UCSD-AML1 (cell line): Measurements from ENCODE around the gene ZDHHC18.
"Not testable (repeated sequence)": the region's sequence is repeated elsewhere in the genome, so short reads cannot be mapped to it uniquely, and the experiment has no call there.

Experiments
- DNase-seq: peaks from one replicate; lab custom pipeline; 2025; ENCODE audit not compliant: unreplicated experiment; lab: John Stamatoyannopoulos, UW

ZDHHC18 gene

DNA sequence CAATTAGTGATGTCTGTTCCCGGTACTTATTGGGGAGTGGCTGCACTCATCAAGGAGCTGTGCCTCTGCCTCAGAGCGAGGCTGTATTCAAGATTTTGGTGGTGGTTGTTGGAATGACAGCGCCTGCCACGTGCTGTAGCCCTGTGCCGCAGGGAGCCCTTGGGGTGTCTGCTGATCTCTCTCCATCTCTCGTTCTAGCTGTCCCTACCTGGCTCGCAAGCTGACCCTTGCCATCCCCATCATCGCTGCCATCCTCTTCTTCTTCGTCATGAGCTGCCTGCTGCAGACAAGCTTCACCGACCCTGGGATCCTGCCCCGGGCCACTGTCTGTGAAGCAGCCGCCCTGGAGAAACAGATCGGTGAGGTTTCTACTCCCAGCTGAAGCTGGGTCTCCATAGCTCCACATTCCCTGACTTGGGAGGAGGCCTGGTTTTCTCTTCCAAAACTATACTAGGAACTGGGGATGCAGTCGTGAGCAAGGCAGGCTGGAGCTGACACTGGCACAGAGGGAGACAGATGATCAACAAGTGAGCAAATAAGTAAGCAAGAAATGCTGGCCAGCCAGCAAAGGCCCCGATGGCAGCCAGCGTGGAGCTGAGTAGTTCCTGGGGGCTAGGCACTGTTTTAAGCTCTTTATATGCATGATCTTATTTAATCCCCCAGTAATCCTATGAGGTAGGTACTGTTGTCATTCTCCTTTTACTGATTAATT, 5.9 kb downstream of the ZDHHC18 start:
- no peak for DNase-seq

DNA sequence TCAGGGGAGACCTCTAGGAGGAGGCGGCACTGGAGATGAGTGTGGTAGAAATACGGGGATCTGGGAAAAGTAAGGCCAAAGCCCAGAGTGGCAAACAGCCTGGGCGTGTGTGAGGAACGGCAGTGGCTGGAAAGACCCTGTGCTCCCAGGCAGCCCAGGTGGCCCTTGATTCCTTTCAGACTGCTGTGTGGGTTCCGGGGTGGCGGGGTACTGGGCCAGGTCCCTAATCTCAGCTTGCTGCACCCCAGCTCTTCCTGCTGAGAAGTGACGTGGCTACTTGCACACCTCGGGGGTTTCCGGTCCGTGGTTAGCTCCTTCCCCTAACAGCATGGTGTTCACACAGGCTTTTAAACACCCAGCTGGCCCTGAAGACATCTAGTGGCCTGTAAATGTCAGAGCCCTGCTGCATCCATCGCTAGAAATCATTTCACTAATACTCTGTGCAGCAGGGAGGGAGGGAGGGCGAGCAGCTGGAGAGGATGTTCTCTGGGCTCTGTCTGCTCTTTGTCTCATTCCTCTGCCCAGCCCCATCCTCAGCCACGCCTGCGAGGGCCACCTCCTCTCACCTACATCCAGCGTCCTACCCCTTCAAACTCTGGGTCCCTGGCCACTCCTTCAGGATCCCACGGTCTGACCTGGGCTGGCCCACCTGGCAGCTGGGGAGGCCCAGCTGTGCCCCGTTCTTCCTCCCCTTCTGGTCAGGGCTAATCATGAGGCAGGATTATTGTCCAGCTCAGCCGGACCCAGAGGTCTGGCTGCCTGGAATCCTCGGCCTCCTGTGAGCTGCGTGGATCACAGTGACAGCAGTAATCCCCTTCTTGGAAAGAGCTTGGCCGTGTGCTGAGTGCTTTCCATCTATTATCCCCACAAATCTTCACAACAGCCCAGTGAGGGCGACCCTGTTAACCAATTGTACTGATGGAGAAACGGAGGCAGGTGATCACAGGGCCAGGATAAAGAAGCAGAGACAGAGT, 7.2 kb downstream of the ZDHHC18 start:
- DNase-seq = peak; percentile 75

DNA sequence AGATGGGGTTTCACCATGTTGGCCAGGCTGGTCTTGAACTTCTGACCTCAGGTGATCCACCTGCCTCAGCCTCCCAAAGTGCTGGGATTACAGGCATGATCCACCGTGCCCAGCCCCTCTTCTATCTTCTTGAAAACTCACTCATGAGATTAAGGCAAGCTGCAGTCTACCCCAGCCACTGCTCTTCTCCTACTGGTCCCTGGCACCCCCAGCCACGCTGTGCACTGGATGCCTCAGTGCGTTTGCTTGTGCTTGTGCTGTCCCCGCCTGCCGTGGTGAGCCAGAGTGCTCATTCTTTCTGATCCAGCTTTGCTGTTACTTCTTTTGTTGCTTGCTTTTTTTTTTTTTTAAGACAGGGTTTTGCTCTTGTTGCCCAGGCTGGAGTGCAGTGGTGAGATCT, 11.2 kb downstream of the ZDHHC18 start:
- not testable (repeated sequence) for DNase-seq

DNA sequence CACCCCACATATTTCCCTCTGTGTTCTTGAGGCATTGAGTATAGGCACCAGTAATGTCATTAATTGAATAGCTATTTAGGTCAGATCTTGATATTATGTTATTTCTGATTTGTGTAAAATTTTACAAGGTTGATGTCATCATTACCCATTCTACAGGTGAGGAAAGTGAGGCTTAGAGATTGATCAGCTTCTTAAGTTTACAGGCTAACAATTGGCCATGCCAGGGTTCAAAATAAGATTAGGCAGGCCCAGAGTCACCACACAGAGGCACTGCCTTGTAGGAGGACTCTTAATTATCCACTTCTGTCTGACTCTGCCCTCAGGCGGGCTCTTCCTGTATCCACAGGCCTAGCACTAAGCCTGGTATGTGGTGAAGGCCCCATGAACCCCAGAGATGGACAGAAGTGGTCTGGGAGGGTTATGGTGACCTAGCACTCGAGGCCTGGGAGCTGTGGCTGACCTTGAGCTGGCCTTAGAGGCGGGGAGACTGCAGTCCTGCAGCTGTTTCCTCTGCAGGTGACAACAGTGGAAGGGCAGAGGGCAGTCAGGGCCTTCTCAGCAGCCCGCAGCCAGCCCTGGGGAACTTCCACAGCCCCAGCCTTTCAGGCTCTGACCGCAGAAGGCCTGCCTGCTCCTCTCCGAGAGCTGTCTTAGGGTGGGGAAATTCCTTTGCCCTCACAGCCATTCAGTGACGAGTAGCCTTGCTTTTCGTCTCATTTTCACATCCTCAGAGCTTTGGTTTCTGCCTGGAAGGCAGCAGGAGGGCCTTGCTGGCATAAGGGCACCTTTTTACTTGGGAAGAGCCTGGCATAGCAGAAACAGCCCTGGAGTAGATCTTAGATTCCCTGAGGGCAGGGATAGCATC, 12.2 kb downstream of the ZDHHC18 start:
- no peak for DNase-seq

DNA sequence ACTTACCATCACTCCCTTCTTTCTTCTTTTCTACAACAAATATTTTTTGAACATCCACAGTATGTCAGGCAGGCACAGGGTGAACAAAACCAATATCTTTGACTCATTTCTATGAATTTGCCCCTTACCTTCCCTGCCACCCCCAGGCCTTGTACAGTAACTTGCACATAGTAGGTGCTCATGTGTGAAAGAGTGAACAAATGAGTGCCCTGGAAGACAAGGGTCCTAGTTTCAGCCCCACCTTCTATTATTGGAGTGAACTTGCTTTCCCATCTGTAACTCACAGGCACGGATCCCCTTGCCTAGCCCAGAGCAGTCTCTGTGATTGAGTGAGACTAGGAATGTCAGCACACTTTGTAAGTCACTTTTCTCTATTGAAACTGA, 12.8 kb downstream of the ZDHHC18 start:
- no peak for DNase-seq

DNA sequence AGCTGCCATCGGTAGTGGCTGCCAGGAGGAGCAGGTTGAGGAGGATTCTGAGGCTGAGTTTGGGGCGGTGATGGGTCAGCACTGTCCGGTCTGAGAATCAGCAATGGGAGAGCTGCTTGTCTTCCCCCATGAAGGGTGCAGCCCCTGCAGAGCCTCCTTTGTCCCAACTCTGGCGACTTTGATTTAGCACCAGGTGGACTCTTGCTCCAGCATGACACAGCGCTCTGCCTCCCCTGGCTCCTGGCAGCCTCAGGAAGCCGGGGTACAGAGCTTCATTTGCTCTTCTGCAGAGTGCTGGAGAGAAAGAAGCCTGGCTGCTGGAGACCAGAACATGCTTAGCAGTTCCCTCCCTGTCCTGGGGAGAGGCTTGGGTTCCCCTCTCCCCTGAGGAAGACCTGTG, 13.3 kb downstream of the ZDHHC18 start:
- DNase-seq = no peak

DNA sequence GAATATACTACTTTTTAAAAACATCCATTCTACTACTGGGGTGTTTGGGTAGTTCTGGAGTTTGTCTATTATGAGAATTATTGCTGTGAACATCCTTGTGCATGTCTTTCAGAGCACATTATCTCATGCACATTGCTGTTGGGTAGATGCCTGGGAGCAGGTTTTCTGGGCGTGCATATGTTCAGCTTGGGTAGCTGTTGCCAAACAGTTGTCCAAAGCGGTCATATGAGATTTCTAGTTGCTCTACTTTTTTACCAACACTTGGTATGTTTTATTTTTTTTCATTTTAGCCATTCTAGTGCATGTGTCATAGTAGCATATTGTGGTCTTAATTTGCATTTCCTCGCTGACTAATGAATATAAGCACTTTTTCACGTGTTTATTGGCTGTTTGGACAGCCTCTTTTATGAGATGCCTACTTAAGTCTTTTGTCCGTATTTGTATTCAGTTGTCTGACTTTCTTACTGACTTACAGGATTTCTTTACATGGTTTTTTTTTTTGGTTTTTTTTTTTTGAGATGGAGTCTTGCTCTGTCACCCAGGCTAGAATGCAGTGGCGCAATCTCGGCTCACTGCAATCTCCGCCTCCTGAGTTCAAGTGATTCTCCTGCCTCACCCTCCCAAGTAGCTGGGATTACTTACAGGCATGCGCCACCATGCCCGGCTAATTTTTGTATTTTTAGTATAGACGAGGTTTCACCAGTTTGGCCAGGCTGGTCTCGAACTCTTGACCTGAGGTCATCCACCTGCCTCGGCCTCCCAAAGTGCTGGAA, 18.1 kb downstream of the ZDHHC18 start:
- DNase-seq = no peak

DNA sequence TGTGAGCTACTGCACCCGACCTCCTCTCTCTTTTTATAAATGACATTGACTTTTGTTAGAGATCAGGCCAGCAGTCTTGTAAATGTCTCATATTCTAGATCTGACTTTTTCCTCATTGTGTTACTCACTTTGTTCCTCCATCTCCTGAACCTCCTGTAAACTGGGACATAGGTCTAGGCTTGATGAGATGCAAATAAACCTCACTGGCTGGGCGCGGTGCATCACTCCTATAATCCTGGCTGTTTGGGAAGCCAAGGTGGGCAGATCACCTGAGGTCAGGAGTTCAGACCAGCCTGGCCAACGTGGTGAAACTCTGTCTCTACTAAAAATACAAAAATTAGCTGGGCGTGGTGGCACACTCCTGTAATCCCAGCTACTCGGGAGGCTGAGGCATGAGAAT, 21.3 kb downstream of the ZDHHC18 start:
- DNase-seq = not testable (repeated sequence)

DNA sequence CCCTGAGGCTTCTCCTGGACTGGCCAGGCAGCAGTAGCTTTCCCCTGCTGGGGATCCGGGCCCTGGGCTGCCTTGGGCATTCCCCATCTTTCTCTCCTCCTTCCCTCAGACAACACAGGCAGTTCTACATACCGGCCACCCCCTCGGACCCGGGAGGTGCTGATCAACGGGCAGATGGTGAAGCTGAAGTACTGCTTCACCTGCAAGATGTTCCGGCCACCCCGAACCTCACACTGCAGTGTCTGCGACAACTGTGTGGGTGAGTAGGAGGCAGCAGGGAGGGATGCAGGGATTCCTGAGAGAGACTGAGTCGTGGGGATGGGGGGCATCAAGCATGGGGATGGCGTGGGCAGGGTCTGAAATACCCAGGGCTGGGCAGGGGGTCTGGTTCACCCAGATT, 22.0 kb downstream of the ZDHHC18 start:
- no peak for DNase-seq

DNA sequence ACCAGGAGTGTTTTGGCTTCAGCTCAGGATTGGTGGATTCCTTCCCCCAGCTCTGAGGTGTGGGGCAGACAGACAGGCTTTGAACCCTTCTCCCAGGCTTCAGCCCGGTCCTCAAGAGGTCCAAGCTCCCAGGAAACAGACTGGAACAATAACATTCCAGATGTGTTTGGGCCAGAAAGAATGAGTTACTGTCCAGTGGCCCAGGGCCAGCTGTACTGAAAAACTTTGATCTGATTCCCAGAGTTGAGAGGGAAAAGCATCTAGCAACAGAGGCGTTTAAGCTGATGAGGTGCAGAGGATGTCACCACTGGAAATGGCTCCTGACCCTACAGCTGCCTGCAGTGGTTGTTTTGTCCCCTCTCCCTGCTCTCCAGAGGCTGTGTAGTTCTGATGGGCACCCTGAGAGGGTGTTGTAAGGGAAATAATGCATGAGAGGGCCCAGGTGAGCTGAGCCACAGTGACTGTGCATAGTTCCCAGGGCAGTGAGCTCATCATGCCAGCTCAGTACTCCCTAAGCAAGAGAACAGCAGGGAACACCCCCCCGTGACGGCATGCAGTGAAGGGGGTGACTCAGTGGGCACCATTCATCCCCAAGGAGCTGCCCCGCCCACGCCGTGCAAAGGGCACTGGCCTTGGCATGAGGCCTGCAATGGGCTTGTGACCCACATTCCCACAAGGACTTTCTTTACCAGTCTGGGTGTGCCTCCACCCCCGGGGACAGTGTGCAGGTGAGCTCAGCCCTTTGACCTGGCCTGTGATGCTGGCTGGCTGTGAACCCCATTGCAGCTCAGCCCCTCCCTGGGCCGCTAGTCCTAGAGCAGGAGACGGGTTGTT, 22.7 kb downstream of the ZDHHC18 start:
- no peak for DNase-seq

DNA sequence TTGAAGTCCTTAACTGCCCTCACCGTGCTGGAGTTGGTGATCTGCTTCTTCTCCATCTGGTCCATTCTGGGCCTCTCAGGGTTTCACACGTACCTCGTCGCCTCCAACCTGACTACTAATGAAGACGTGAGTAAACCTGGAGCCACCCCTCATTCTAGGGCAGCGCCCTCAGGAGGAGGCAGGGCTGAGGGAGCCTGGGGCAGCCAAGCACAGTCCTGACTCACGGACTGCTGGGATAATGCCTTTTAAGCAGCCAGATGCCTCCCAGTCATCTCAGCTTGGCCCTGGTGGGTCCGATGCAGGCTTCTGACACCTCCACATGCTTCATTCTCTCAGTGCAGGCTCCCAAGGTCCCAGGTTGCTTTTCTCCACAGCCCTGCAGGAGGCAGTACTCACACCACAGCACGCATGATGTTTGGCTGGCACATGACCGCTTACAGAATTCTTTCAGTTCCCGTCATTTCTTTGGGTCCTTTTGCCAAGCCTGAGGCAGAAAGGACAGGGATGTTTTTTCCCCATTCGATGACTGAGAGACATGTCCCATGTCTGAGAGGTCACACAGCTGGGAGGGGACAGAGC, 24.7 kb downstream of the ZDHHC18 start:
- no peak for DNase-seq

DNA sequence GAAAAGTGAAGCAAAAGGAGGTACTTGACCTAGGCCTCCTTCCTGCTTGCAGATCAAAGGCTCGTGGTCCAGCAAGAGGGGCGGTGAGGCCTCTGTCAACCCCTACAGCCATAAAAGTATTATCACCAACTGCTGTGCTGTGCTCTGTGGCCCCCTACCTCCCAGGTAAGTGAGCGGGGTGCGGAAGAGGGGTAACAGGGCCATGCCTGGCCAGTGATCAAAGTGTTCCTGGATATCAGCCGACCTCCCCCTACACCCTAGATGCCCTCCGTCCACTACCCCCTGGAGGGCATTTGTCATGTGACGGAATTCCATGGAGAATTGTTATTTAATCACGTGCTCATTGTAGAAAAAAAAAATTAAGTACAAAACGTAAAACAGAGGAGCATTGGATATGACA, 26.2 kb downstream of the ZDHHC18 start:
- DNase-seq = no peak

DNA sequence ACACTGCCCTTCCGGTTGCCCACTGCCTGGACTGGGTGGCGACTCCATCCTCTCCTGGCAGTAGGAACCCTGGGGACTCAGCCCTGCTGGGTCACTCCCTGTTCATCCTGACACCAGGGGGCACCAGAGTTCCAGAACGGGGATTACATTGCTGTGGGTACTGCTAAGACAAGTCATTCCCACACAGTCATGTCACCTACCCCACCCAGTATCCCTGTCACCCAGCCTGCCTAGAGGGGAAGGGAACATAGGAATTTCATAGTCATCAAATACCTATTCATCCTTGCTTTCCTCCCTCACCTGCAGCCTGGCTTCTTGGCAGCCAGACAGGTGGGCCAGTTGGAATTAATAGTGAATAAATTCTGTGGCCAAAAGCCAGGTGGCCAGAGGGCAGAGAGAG, 26.7 kb downstream of the ZDHHC18 start:
- DNase-seq = peak; percentile 72

DNA sequence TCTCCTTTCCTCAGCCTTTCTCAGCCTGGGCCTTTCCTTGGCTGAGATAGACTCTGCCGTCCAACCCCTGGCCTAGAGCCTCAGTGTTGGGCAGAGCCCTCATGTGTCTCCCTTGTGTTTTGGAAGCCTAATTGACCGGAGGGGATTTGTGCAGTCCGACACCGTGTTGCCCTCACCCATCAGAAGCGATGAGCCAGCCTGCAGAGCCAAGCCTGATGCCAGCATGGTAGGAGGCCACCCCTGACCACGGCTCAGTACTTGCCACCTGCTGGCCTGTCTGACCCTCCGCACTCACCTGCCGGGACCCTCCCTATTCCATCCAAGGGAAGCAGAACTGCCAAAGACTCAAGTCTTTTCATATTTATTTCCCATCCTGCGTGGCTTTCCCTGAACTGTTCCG, 27.1 kb downstream of the ZDHHC18 start:
- no peak for DNase-seq

DNA sequence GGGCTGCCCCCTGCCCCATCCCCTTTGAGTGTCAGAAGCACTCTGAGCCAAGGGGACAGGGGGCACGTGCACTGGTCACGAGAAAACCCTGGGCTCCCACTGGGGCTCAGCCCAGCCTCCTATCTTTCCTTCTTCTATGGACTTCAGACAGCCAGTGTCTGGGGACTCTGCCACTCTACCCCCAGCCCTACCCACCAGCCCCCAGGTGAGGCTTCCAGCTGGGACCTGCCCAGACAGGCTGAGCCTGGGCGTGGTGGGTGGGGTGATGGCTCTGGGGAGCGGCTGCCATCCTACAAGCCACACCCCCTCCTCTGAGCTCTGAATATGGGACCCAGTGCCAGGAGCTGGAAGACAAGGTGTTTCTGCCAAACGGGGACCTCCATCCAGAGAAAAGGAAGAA, 28.4 kb downstream of the ZDHHC18 start:
- DNase-seq = no peak

DNA sequence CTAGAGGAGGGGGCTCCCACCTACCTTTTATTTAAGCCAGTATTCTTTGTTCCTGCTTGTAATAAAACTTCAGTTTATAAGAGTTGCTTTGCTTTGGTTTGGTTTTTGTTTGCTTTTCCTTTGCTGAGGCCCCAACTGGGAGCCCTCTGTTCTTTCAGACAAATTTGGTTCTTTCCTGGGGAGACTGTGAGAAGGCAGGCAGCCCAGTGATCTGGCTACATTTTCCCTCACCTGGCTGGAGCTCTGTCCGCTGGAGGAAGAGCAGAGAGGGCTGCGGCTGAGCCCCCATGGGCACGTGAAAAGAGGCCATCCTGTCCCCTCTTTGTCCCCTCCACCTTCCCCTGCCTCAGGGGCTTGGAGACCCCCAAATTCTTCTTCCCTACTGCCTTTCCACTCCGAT, 29.1 kb downstream of the ZDHHC18 start:
- no peak for DNase-seq

DNA sequence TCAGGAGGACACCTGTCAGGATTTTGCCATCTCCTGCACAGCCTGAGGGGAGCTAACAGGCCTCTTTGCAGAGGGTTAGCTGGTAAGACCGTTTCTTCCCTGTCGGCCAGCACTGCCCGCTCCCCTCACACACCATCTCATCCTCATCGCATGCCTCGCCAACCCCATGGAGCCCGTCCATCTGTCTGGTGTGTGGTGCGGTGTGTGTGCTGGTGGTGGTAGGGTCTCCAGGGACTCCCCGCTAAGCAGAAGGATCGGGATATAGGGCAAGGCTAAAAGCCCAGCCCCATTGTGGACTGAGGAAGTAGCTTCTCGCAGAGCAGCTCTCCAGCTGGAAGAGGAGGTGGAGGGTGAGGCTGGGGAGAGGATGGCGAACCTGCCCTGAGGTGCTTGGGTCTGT, 29.7 kb downstream of the ZDHHC18 start:
- no peak for DNase-seq

DNA sequence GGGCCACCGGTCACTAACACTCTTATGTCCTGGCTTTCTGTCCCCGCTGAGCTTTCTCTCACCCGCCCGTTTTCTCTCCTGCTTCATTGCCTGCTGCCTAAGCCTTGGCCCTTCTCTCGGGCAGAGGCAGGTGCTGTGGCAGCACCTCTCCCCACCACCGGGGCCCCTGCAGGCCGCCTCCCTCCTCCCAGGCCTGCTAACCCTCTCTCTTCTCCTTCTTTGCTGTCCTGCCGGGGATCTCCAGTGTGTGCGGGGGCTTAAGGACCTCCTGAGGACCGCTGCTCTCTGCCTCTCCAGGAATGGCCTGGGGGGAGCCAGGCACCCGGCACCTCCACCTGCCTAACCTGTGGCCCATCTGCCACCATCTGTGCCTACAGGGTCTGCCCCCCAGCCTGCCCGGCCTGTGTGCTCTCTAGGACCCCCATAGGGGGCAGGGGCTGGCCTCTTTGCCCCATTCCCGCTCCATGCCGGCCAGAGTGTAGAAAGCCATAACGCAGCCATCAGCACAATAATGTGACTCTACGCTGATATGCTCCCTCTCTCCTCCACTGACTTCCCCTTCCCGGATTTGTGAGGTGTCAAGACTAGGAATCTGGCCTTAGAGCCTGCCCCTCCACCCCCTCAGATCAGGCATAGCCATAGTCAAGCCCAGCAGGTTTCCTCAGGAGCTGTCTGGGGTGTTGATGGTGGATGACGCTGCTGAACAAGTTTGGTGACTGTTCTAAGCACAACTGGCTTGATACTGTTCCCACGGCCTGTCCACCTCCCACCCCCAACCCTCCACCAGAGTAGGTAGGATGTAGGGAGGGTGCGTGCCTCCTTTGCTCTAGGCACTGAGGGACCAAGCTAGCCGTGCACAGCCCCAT, 30.3 kb downstream of the ZDHHC18 start:
- DNase-seq = no peak
